GM19463 (cell line): ENCODE measurements around the gene SERPINE3.

Experiments used
- ATAC-seq: cut with Tn5 transposase; IDR thresholded peaks from one replicate; pipeline ENCODE4 v1.9.1; 2021; ENCODE audit warnings: mild to moderate bottlenecking, moderate library complexity; ENCODE audit not compliant: unreplicated experiment

SERPINE3 gene

DNA sequence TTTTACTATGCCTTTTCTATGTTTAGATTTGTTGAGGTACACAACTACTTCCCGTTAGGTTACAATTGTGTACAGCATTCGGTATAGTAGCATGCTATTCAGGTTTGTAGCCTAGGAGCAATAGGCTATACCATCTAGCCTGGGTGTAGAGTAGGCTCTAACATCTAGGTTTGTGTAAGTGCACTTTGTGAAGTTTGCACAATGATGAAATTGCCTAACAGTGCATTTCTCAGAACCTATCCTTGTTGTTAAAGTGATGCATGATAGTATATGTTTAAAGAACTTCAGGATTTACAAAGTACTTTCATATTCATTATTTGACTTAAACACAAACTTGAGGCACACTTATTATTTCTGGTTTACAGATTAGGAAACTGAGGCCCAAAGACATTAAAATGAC is 11.5 kb upstream of the SERPINE3 start:
- no peak for ATAC-seq

DNA sequence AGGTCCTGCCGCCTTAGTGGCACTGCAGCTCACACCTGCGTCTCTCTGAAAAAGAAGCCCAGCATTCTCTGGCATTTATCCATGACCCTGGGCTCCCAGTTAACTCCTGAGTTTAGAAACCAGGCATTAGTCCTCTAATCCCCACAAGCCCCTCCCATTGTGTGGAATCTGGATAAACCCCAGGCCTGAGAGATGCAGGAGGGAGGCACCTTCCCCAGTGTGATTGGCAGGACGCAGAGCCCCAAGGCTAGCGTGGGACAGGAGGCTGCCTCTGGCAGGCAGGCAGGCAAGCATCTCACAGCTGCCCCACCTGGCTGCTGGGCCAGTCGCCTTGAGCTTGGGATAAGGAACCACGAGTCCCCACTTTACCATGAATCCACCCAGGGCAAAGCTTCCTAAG is 11.0 kb upstream of the SERPINE3 start:
- ATAC-seq = no peak

DNA sequence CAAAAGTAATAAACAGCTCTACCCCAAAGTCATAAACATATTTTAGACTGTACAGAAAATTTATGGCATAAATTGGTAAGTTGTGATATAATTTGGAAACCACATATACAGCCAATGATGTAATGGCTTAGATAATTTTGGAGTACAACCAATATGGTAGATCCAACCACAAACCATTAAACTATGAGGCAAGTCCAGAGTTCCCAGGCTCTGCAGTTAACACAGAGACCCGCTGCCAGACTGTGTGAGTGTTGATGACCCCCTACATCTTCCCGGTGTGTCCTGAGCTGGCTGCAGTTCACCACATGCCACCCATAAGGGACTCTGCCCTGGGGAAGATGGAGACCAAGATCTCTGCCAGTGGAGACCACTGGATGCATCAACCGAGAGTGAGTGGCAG is 9.9 kb upstream of the SERPINE3 start:
- ATAC-seq = no peak

DNA sequence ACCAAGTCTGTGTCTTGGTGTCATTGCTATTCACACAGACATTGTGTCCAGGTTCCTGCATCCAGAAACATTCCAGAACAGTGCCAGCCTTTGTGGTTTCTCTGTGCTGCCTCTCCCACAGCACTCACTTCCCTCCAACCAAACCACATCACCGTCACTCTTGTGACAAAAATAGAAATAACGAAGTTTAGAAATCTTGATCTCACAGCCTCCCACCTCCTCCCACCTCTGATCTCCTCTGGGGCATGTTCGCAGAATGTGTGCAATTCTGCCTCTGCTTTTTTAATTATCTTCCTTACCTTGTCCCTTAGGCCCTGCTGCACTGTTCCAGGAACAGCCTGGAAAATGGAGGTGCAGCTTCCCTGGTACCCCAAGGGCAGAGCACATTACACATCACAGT is 8.7 kb upstream of the SERPINE3 start:
- peak; percentile 36 for ATAC-seq

GRCh38 chr13:51331354-51331861 is 8.1 kb upstream of the SERPINE3 start:
- ATAC-seq = peak; percentile 74

GRCh38 chr13:51332566-51333361 is 6.7 kb upstream of the SERPINE3 start:
- no peak for ATAC-seq

DNA sequence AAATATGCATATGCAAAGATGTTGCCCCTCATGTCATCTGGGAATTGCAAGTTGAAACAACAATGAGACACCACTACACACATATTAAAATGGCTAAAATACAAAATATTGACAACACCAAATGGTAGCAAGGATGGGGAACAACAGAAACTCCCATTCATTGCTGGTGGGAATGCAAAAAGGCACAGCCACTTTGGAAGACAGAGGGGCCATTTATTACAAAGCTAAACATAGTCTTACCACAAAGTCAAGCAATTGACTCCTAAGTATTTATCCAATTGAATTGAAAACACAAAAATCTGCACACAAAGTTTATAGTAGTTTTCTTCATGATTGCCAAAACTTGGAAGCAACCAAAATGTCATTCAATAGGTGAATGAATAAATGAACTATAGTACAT is 6.1 kb upstream of the SERPINE3 start:
- no peak for ATAC-seq

DNA sequence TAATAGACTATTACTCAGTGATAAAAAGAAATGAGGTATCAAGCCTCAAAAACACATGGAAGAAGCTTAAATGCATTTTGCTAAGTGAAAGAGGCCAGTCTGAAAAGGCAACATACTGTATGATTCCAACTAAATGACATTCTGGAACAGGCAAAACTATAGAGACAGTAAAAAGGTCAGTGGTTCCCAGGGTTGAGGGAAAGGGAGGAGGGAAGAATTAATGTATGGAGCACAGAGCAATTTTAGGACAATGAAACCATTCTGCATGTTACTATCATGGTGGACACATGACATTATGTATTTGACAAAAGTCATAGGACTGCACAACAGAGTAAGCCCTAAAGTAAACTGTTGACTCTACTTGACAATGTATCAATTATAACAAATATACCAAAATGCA is 5.7 kb upstream of the SERPINE3 start:
- no peak for ATAC-seq

DNA sequence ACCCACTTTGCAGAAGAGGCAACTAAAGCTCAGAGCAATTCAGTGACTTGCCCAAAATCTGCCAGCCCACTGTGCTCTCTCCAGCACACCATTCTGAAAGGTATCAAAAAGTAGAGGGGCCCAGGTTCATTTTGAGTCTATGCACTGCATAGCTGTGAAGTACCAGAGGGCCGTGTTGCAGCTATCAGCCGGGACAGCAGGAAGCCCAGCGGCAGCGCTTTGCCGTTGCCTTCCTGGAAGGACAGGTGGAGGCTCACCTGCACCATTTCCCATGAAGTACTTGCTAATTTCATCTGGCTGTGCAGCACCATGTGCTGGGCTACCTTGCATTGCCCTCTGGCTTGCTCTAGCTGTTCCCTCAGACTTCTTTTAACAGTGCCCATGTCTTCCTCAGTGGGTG is 2.7 kb upstream of the SERPINE3 start:
- no peak for ATAC-seq

- ATAC-seq = no peak
Measured at GRCh38 chr13:51339952-51340732, 651 bp downstream of the SERPINE3 start.

DNA sequence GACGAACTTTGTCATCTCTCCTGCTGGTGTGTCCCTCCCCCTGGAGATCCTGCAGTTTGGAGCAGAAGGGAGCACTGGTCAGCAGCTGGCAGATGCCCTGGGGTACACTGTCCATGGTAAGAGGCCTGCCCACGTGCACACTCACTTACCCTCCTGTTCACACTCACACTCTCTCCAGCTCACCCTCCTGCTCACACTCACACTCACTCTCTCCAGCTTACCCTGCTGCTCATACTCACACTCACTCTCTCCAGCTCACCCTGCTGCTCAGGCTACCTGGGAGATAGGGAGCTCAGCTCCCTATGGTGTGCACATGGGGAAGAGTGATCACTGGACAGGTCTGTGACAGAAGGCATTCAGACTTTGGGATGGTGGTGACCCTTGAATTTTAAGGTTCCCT is 1.7 kb downstream of the SERPINE3 start:
- ATAC-seq = no peak

DNA sequence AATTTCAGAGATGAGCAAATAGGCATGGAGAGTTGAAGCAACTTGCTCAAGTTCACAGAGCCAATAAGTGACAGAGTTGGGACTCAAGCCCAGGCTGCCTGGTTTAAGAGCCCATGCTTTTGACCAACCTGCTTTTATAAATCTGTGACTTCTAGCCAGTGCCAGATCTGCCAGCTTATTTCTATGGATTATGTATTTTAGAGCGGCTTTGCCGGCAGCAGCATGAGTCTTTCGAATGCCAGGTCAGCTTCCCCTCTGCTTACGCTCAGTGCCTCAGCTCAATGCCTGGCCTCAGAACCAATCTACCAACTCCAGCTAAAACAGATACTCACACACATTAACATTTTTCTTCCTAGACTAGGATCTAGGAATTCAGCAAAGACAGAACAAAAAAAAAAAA is 2.3 kb downstream of the SERPINE3 start:
- ATAC-seq = no peak

DNA sequence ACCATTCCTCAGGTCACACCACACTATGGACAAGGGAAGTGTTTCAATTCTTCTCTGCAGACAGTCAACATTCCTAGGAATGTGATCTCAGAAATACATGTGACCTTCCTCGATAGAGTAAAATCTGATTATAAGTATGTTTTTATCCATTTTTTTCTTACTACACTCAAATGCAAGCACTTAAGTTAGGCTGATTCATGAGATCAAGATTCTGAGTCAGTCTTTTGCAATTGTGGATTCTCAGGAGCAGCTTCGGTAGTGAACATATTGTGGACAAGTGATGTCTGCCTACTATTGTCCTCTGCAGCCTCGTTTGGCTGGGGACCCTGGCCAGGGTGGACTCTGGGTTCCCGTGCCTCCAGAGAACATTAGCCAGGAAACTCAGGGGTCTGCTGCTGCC is 3.2 kb downstream of the SERPINE3 start:
- ATAC-seq = no peak

GRCh38 chr13:51343475-51343874 is 4.0 kb downstream of the SERPINE3 start:
- no peak for ATAC-seq

DNA sequence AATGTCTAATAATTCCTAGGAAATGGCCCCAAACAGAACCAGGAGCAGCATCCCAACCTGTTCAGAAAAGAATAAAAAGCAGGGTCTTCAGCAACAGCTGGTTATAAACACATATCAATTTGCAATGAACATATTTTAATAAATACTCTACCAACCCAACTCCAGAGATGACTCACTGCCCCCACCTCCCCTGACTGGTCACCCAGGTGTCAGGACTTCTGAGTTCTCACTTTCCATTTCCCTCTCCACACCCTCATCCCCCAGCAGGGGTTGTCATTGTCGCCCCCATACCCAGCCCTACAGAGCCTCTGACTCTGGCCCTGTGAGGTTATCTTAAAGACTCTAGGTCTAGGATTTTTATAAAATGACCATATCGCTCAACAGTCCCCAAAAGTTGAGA is 6.9 kb downstream of the SERPINE3 start:
- ATAC-seq = no peak

DNA sequence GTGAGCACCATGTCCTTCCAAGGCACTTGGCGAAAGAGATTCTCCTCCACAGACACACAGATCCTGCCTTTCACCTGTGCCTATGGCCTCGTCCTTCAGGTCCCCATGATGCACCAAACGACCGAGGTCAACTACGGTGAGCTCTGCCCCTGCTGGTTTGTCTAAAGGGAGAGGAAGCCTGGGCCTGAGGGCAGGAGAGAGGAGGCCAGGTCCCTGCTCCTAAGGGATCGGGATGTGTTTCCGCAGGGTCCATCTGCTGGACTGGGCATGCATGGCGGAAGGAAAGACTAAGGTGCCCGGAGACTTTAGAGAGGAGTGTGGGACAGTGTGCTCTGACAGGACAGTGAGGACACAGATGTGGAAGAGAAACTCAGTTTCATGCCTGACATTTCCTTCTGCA is 7.6 kb downstream of the SERPINE3 start:
- ATAC-seq = no peak

GRCh38 chr13:51348069-51348967 is 8.8 kb downstream of the SERPINE3 start:
- ATAC-seq = no peak

- ATAC-seq = no peak
Measured at GRCh38 chr13:51349016-51349415, 9.5 kb downstream of the SERPINE3 start.

DNA sequence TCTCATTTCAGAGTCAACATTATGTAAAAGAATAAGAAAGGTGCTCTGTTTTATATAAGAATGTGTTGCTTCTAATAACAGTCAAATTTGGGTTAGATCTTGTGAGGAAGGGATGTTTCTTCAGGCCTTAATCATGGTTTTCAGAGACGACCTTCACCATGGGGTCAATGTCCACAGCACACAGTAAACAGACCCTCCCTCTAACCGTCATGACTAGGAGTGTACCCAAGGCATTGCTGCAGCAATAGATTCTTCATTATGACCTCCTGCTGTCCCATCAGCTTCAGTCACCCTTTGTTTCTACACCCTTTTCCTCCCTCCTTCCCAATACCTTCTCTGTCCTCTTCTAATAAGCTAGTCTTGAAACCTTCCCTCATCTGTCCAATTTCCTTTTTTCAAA is 15.7 kb downstream of the SERPINE3 start:
- no peak for ATAC-seq

- no peak for ATAC-seq
Measured at GRCh38 chr13:51357928-51358595, 18.6 kb downstream of the SERPINE3 start.

- no peak for ATAC-seq
Measured at GRCh38 chr13:51359352-51359751, 19.9 kb downstream of the SERPINE3 start.
